AG04450 (cell line): ENCODE data around the gene ZNF391. TPM values are rescaled to one million over a fixed set of nuclear protein-coding genes. Genes with fewer than 3 reads are reported as not detected.

ENCODE experiments used
- CTCF ChIA-PET: fragments of 300-600, 350-600 bp; formaldehyde crosslinking; extraction: SDS; loops from one replicate; lab custom pipeline; 2022; ENCODE audit warnings: antibody characterized with exemption, inconsistent platforms; lab: Charles Lee
- POLR2A ChIA-PET: fragments of 350-600 bp; formaldehyde crosslinking; extraction: SDS; loops from one replicate; lab custom pipeline; 2021; ENCODE audit warnings: antibody characterized with exemption, inconsistent platforms; lab: Yijun Ruan, JAX
- DNase-seq: peaks from one replicate; pipeline ENCODE4 v3.0.0-alpha.2; 2011; ENCODE audit warnings: low read depth, low spot score
- H3K27ac ChIP-seq: one replicate; pipeline ENCODE4 v1.5.1; 2012; ENCODE audit warnings: low read depth, low read length, control low read depth
- H3K27me3 ChIP-seq: one replicate; pipeline ENCODE4 v1.6.0; 2012; ENCODE audit warnings: low read length; ENCODE audit not compliant: control insufficient read depth, insufficient read depth
- H3K4me3 ChIP-seq: 2 replicates; pipeline ENCODE4 v1.5.1; 2011; ENCODE audit warnings: mild to moderate bottlenecking, low read depth, low read length, control low read depth
- H3K9me3 ChIP-seq: 2 replicates; pipeline ENCODE4 v1.5.1; 2012; ENCODE audit warnings: low read length; ENCODE audit not compliant: control insufficient read depth, insufficient read depth
- CTCF ChIP-seq: IDR thresholded peaks from 2 replicates; pipeline ENCODE4 v1.5.1; 2011; ENCODE audit warnings: low read depth, low read length, control low read depth, inconsistent platforms
- polyA plus RNA-seq: library from polyadenylated mRNA; depleted of rRNA; stranded (reverse); fragments of >200 nt; gene quantifications from 2 replicates; pipeline ENCODE4 v1.2.3, GENCODE V29; 2011; rRNA removed
- small RNA-seq: library from RNA; depleted of rRNA; stranded (forward); fragments of <200 nt; gene quantifications from one replicate; pipeline ENCODE3, GENCODE V24; 2012; ENCODE audit warnings: low read depth; ENCODE audit not compliant: insufficient read length

The ZNF391 gene
- polyA plus RNA-seq, 1 experiment = 1.2 TPM

DNA sequence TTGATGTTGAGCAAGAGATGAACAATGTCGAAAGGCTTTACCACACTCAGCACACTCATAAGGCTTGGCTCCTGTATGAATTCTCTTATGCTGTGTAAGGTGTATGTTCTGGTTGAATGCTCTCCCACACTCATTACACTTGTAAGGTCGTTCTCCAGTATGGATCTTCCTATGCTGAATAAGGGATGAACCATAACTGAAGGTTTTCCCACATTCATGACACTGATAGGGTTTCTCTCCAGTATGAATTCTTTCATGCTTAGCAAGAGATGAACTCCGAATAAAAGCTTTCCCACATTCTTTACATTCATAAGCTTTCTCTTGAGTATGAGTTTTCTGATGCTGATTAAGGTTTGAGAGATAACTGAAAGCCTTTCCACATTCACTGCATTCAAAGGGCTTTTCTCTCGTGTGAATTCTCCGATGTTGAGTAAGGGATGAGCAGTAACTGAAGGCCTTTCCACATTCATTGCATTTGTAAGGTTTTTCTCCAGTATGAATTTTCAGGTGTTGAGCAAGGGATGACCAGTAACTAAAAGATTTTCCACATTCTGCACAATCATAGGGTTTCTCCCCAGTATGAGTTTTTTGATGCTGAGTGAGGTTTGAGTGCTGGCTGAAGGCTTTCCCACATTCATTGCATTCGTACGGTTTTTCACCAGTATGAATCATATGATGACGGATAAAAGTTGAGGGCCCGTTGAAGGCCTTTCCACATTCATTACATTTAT is 63.3 kb downstream of the ZNF391 start:
- ChIA-PET POLR2A (no interaction called here), CTCF (no interaction called here)
- no peaks in the 10 kb centered on the region for H3K27me3 ChIP-seq
- H3K9me3 ChIP-seq = peaks cover 30% of the 10 kb centered on the region
- no peak overlapping the region for H3K27ac ChIP-seq
- DNase-seq = no peak
- no peak overlapping the region for H3K4me3 ChIP-seq
- TF ChIP-seq CTCF = no peak

DNA sequence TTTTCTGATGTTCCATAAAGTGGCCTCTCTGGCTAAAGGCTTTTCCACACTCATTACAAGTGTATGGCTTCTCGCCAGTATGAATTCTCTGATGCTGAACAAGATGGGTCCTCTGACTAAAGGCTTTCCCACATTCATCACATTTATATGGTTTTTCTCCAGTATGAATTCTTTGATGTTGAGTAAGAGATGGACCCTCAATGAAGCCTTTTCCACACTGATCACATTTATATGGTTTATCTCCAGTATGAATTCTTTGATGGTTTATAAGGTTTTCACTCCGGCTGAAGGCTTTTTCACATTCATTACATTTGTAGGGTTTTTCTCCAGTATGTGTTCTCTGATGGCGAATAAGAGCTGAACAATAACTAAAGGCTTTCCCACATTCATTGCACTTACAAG is 63.9 kb downstream of the ZNF391 start:
- POLR2A ChIA-PET = no interaction called here
- Histone ChIP-seq H3K27ac (no peak overlapping the region), H3K27me3 (no peaks in the 10 kb centered on the region), H3K9me3 (peaks cover 30% of the 10 kb centered on the region), H3K4me3 (no peak overlapping the region)
- TF ChIP-seq CTCF = no peak
- CTCF ChIA-PET = no interaction called here
- no peak for DNase-seq

Small RNAs within 50 kb of the gene (small RNA-seq; reads per million reads assigned to genes)
- gene MCFD2P1 = not detected

Other genes starting within 250 kb of the ZNF391 start
- 0.02 and 0.16 TPM in 2 replicates for gene PRSS16, start 141.1 kb upstream of the ZNF391 start, polyA plus RNA-seq
- not detected in 2 replicates for gene POM121L2, start 76.5 kb upstream of the ZNF391 start, polyA plus RNA-seq
- gene ZNF184, start 84.3 kb downstream of the ZNF391 start, polyA plus RNA-seq = 6.4 and 9.9 TPM in 2 replicates